Osteoblast (primary cell): Measurements from ENCODE around the gene RNASEH2C. TPM values are rescaled to one million over a fixed set of nuclear protein-coding genes. Genes with fewer than 3 reads are reported as not detected.
"Not testable (repeated sequence)": the region's sequence is repeated elsewhere in the genome, so short reads cannot be mapped to it uniquely, and the experiment has no call there.

Experiments
- DNase-seq: peaks from one replicate; pipeline ENCODE4 v3.0.0; 2011; ENCODE audit warnings: low spot score, mixed read lengths; ENCODE audit not compliant: insufficient read length; ENCODE audit errors: missing footprints
- H2AFZ ChIP-seq: 2 replicates; pipeline ENCODE4 v1.6.0; 2011; ENCODE audit warnings: mild to moderate bottlenecking, low read length
- H3K27ac ChIP-seq: 2 replicates; pipeline ENCODE4 v1.5.1; 2011; ENCODE audit warnings: mild to moderate bottlenecking, low read depth, low read length, moderate library complexity
- H3K27me3 ChIP-seq: 2 replicates; pipeline ENCODE4 v1.6.0; 2012; ENCODE audit warnings: mild to moderate bottlenecking, control low read depth, inconsistent platforms, low read length, moderate library complexity; ENCODE audit not compliant: insufficient read depth
- H3K36me3 ChIP-seq: 2 replicates; pipeline ENCODE4 v1.5.1; 2011; ENCODE audit warnings: mild to moderate bottlenecking, low read length, control low read depth, moderate library complexity; ENCODE audit not compliant: insufficient read depth
- H3K4me1 ChIP-seq: 2 replicates; pipeline ENCODE4 v1.5.1; 2011; ENCODE audit warnings: mild to moderate bottlenecking, low read length, control low read depth, moderate library complexity; ENCODE audit not compliant: insufficient read depth
- H3K4me2 ChIP-seq: 2 replicates; pipeline ENCODE4 v1.6.0; 2011; ENCODE audit warnings: mild to moderate bottlenecking, low read length; ENCODE audit not compliant: insufficient read depth
- H3K4me3 ChIP-seq: fragments of 200-600 bp; sonication (generic); 3 replicates; pipeline ENCODE4 v1.5.1; 2012; ENCODE audit warnings: mild to moderate bottlenecking, low read length, inconsistent platforms; ENCODE audit not compliant: insufficient read depth
- H3K79me2 ChIP-seq: 2 replicates; pipeline ENCODE4 v1.6.0; 2012; ENCODE audit warnings: mild to moderate bottlenecking, low read length, control low read depth, inconsistent platforms; ENCODE audit not compliant: insufficient read depth
- H3K9me3 ChIP-seq: 2 replicates; pipeline ENCODE4 v1.5.1; 2011; ENCODE audit warnings: low read depth, low read length, control low read depth
- H4K20me1 ChIP-seq: 2 replicates; pipeline ENCODE4 v1.6.0; 2012; ENCODE audit warnings: mild to moderate bottlenecking, low read length, control low read depth; ENCODE audit not compliant: insufficient read depth
- total RNA-seq: library from RNA; depleted of rRNA; stranded (reverse); fragments of >200 nt; gene quantifications from 2 replicates; pipeline ENCODE4 v1.2.3, GENCODE V29; 2012
- TF ChIP-seq, protein P1 (sequence below): IDR thresholded peaks from 2 replicates; pipeline ENCODE4 v1.5.1; 2011; ENCODE audit warnings: mild to moderate bottlenecking, low read depth, low read length, moderate library complexity; ENCODE audit errors: extremely low read depth

RNASEH2C gene
- total RNA-seq, 1 donor: 27.9 TPM

DNA sequence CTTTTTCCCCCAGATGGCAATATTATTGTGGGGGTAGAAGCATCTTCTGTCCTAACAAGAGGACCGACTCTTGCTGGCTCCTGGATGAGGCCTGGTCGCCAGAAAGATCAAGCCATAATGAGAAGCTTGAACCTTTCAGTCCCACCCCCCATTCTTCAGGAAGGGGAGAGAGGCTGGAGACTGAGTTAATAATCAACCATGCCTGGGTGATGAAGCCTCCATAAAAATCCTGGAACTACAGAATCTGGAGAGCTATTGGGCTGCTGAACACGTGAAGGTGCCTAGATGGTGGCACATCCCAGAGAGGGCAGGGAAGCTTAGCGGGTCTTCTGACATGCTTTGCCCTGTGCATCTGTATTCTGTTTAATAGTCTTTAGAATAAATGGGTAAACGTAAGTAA lies 43.8 kb upstream of the RNASEH2C start:
- H3K79me2 ChIP-seq: no peaks in the 10 kb centered on the region
- H3K27me3 ChIP-seq: peaks cover 5% of the 10 kb centered on the region
- H3K4me2 ChIP-seq: no peak overlapping the region
- H4K20me1 ChIP-seq: peaks cover 7% of the 10 kb centered on the region
- H3K9me3 ChIP-seq: no peaks in the 10 kb centered on the region
- H3K4me1 ChIP-seq: peaks cover 2% of the 10 kb centered on the region
- no peak for DNase-seq
- TF ChIP-seq, protein P1, sequence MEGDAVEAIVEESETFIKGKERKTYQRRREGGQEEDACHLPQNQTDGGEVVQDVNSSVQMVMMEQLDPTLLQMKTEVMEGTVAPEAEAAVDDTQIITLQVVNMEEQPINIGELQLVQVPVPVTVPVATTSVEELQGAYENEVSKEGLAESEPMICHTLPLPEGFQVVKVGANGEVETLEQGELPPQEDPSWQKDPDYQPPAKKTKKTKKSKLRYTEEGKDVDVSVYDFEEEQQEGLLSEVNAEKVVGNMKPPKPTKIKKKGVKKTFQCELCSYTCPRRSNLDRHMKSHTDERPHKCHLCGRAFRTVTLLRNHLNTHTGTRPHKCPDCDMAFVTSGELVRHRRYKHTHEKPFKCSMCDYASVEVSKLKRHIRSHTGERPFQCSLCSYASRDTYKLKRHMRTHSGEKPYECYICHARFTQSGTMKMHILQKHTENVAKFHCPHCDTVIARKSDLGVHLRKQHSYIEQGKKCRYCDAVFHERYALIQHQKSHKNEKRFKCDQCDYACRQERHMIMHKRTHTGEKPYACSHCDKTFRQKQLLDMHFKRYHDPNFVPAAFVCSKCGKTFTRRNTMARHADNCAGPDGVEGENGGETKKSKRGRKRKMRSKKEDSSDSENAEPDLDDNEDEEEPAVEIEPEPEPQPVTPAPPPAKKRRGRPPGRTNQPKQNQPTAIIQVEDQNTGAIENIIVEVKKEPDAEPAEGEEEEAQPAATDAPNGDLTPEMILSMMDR: no peak
- no peak overlapping the region for H2AFZ ChIP-seq
- H3K4me3 ChIP-seq: no peak overlapping the region
- no peak overlapping the region for H3K27ac ChIP-seq
- no peaks in the 10 kb centered on the region for H3K36me3 ChIP-seq

DNA sequence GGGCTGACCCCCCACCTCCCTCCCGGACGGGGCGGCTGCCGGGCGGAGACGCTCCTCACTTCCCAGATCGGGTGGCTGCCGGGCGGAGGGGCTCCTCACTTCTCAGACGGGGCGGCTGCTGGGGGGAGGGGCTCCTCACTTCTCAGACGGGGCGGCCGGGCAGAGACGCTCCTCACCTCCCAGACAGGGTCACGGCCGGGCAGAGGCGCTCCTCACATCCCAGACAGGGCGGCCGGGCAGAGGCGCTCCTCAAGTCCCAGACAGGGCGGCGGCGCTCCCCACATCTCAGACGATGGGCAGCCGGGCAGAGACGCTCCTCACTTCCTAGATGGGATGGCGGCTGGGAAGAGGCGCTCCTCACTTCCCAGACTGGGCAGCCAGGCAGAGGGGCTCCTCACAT lies 42.2 kb upstream of the RNASEH2C start:
- H3K4me3 ChIP-seq, H2AFZ ChIP-seq, H3K9me3 ChIP-seq, H3K36me3 ChIP-seq, H4K20me1 ChIP-seq, H3K79me2 ChIP-seq, DNase-seq, H3K27ac ChIP-seq, H3K4me1 ChIP-seq, H3K4me2 ChIP-seq, H3K27me3 ChIP-seq: not testable (repeated sequence)

- H2AFZ ChIP-seq, H3K9me3 ChIP-seq, H3K36me3 ChIP-seq, H3K27me3 ChIP-seq, H4K20me1 ChIP-seq, DNase-seq, H3K4me1 ChIP-seq, H3K79me2 ChIP-seq, H3K4me3 ChIP-seq, H3K27ac ChIP-seq, H3K4me2 ChIP-seq: not testable (repeated sequence)
Measured at GRCh38 chr11:65762169-65762568, 41.6 kb upstream of the RNASEH2C start.

DNA sequence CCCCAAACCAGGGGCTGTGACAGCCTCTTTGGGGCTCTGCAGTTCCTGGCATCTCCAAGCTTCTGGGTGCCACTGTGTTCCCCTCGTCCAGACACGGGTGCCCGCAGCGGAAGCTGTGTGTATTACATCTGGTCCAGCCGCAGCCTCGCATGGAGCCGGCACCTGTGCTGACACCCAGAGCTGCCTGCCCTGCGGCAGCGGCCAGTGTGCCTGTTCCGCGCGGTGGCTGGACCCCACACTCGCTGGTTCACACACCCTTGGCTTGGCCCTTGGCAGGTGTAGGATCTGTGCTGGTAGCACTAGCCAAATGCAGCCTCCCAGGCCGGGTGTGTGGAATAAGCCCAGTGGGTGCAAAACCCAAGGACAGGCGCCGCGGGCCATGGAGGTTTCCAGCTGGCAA lies 24.5 kb upstream of the RNASEH2C start:
- Histone ChIP-seq H3K36me3 (no peaks in the 10 kb centered on the region), H3K4me3 (no peak overlapping the region), H3K27ac (no peak overlapping the region), H3K27me3 (peaks cover 13% of the 10 kb centered on the region), H3K4me1 (no peaks in the 10 kb centered on the region), H3K4me2 (no peak overlapping the region), H2AFZ (no peak overlapping the region), H4K20me1 (no peaks in the 10 kb centered on the region), H3K9me3 (no peaks in the 10 kb centered on the region), H3K79me2 (no peaks in the 10 kb centered on the region)
- DNase-seq: no peak
- TF ChIP-seq, protein P1: no peak

DNA sequence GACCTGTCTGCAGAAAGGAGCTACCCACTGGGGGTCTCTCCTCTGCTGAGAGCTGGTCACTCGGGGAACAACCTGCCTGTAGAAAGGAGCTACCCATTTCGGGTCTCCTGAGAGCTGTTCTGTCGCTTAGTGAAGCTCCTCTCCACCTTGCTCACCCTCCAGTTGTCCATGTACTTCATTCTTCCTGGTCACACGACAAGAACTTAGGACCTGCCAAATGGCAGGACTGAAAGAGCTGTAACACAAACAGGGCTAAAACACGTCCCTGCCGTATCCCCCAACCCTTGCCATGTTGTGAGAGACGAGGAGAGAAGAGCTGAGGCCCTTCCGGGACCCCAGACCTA lies 24.1 kb upstream of the RNASEH2C start:
- Histone ChIP-seq H3K27ac (no peak overlapping the region), H3K36me3 (no peaks in the 10 kb centered on the region), H3K27me3 (peaks cover 9% of the 10 kb centered on the region), H3K4me1 (no peaks in the 10 kb centered on the region), H4K20me1 (no peaks in the 10 kb centered on the region), H3K9me3 (no peaks in the 10 kb centered on the region), H3K4me3 (no peak overlapping the region), H3K4me2 (no peak overlapping the region), H3K79me2 (no peaks in the 10 kb centered on the region), H2AFZ (no peak overlapping the region)
- DNase-seq: no peak
- TF ChIP-seq, protein P1: no peak
